HG02852 (cell line): Measurements from ENCODE around the gene GREB1L.

ENCODE experiments used
- ATAC-seq: cut with Tn5 transposase; IDR thresholded peaks from one replicate; pipeline ENCODE4 v1.9.1; 2021; ENCODE audit warnings: mild to moderate bottlenecking, moderate library complexity; ENCODE audit not compliant: unreplicated experiment

GREB1L gene

DNA sequence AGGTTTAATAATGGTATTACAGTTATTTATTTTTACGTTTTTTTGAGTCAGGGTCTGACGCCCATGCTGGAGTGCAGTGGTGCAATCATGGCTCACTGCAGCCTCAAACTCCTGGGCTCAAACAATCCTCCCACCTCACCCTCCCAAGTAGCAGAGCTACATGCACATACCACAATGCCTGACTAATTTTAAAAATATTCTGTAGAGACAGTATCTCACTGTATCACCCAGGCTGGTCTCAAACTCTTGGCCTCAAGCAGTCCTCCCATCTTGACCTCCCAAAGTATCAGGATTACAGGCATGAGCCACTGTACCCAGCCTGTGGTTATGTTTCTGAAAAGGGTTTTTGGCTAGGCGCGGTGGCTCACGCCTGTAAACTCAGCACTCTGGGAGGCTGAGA is 237.7 kb downstream of the GREB1L start:
- ATAC-seq: no peak

DNA sequence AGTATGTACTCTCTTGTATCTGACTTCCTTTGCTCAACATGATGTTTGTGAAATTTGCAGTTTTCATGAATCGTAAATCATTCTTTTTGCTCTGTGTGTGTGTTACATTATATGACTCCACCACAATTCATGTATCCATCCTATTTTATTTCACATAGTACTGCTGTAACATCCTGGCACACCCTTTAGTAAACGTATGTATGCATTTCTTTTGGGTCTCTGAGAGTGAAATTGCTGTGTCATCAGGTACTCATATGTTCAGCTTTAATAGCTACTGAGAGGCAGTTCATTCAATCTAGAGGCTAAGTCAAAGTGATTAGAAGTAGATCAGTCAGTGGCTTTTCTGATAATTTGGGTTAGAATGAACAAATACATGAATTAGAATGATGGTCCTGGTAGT is 239.7 kb downstream of the GREB1L start:
- ATAC-seq: no peak

DNA sequence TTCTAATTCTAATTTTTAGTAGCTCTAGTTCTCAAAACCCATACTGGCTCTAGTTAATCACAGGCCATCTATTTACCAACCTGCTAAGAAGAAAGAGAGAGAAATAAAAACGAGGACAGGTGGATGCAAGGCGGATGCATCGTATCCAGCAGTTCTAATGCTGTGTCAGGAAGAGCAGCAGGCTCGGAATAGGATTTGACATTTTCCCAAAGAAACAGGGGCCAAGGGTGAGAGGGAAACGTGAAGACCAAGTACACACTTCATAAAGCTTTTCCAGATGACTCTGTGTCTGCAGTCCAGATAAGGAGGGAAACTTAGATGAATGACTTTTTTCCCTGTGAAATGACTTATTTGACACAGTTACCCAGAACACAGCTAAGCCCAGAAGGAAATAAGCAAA is 241.0 kb downstream of the GREB1L start:
- ATAC-seq: no peak

DNA sequence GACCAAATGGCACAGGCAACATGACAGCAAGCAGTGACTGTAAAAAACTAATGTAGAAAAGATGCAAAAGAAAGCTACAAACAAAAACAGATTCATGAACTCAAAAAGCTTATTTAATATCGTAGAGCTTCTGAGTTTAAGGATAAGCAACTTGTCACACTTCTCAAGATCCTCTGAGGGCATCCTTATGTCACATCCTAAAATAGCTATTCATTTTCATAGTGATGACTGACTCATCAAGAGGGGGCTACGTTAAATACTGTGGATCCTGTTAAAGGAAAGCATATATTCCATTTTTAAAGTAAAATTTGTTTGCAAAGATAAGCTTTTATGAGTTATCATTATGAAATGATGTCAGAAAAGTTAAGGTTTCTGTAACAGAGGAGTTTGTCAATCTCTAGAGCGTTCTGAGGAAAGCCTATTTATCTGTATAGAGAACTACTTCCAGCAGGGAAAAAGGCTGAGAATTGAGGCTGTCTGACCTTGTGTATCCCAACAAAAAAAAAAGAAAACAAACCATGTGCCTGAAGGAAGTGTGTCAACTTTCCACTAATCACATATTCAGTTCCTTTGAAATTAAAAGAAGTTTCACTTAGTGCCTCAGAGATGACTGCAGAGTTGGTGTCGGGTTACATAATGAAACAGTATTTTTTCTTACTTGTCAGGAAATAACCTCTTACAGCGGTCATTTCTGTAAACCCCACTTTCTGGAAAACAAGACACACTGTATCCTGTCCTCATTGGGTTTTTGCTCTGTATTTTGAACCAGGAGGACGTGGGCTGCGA is 243.0 kb downstream of the GREB1L start:
- ATAC-seq: no peak

DNA sequence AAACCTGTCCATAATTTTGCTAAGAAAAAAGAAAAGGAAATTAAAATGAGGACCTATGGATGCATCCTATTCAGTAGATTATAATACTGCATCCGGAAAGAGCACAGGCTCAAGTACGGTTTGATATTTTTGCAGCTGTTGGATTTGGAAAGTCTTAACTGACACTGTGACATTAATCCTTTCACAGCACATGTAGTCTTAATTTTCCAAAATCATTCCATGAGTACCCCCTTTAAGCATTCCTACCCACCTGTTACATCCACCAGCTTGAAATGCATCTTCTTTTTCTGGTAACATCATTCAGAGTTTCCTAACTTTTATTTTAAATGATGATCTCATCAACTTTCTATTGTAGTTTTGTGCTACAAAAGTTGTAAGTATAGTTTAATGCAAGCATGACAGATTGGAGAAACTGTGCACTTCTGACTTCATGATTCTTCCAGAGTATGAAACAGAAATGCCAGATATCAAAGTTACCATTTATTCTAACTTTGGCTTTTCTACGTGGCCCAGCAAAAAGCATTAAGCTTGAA is 244.9 kb downstream of the GREB1L start:
- ATAC-seq: no peak

GRCh38 chr18:21489119-21489750 is 247.2 kb downstream of the GREB1L start:
- ATAC-seq: peak; percentile 59

DNA sequence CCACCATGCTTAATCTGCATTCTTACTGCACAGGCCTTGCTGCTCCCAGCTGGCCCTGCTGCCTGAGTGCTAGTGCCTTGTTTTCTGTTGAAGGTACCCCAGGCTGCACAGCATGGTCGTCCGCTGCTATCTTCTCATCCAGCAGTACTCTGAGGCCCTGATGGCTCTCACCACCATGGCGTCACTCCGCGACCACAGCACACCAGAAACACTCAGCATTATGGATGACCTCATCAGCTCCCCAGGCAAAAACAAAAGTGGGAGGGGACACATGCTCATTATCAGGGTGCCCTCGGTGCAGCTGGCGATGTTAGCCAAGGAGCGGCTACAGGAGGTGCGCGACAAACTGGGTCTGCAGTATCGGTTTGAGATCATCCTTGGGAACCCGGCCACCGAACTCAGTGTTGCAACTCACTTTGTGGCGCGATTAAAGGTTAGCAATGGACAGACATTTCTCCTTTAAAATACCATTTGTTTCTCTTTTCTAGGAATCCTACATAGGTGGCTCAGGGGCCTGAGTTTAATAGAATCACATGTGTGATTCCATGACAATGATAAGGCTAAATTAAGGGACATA is 248.0 kb downstream of the GREB1L start:
- no peak for ATAC-seq

DNA sequence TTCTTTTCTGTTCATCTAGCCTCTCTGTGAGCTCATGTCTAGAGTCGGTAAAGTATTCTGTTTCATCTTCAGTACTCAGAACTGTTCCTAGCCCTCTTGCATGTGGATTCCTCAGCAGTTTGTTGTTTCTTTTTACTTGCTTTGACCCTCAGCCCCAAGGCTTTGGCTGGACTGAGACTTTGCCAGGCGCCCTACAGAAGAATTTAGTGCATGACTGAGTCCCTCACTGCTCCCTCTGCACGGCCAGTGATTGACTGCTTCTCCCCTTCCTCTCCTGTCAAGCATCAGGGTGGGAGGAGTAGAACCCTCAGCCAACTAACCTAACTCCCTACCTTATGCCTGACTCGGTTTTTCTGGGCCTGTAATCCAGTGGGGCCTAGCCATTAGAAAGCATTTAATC is 248.7 kb downstream of the GREB1L start:
- no peak for ATAC-seq

GRCh38 chr18:21496277-21496835 is 254.3 kb downstream of the GREB1L start:
- no peak for ATAC-seq

GRCh38 chr18:21499997-21500396 is 258.0 kb downstream of the GREB1L start:
- no peak for ATAC-seq

DNA sequence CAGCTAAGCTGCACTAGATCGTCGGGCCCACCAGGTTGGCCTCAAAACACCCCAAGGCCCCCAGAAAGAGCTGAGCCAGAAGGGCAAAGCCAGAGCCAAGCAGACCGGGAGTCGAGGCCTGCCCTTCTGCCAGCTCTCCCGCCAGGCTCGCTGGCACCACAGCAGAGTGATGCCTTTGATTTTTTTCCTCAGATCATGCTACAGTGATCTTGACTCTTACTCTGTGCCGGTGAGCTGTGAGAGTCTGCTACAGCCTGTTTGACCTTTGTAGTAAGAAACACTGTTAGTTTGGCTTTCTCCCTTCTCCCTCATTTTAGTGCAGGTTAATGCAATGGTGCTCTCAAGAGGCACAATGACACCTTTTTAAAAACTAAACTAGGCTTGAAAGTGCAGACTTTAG is 260.6 kb downstream of the GREB1L start:
- no peak for ATAC-seq

- no peak for ATAC-seq
Observed at GRCh38 chr18:21507913-21508701, 266.1 kb downstream of the GREB1L start.

DNA sequence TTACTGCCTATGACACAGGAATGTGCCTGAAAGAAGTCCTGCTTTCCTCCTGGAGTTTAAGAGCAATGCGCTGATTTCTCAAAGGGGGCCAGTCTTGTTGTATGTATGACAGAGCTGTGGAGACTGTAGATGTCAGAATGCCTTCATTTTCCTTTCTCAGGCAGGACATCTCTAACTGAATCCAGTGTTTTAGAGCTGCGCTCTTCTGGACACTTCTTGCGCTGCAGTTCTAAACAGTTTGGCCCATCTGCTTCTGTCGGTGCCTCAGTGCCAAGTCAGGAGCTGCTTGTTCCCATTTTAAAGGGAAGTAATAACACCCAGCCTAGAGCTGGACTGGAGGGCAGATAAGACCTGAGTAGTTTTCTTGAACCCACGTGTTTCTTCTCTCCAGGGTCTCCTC is 267.0 kb downstream of the GREB1L start:
- no peak for ATAC-seq

DNA sequence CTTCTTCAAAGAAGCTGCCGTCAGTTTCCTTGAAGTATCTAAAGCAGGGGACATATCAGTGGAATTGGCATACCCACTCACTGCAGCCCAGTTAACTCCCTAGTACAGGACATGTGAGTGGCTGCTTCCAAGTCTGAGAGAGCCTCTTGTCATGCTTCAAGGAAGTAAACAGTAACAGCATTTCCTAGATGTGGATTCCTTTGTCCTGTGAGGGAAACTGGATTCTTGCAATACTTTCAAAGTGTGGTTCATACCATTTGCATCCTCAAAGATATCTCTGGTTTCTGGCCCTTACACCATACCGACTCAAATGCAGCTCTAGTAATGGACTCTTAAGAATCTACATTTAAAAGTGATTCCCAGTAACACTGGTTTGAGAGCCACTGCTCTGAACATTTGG is 271.3 kb downstream of the GREB1L start:
- no peak for ATAC-seq

- no peak for ATAC-seq
Observed at GRCh38 chr18:21513741-21514140, 271.7 kb downstream of the GREB1L start.

GRCh38 chr18:21522530-21522929 is 280.5 kb downstream of the GREB1L start:
- ATAC-seq: no peak

DNA sequence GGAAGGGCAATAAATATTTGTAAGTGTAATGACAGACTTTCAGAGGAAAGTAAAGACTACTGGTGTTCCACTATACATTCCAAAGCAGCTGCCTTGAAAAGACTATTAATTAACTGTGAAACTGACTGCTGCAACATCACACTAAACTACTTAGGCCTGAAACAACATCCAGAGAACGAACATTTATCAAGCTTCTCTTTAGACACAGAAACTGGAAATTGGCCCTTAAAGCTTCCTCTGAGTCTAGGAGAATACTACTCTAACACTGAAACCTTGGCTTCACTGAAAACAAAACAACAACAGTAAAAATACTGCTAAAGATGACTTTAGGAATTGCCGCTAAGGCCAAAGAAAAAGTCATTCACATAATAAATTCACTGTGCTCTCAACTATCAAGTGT is 283.9 kb downstream of the GREB1L start:
- no peak for ATAC-seq

GRCh38 chr18:21526463-21526862 is 284.4 kb downstream of the GREB1L start:
- ATAC-seq: no peak

GRCh38 chr18:21534327-21534726 is 292.3 kb downstream of the GREB1L start:
- no peak for ATAC-seq

- no peak for ATAC-seq
Observed at GRCh38 chr18:21538230-21538629, 296.2 kb downstream of the GREB1L start.

GRCh38 chr18:21546423-21546822 is 304.4 kb downstream of the GREB1L start:
- no peak for ATAC-seq
